Activated CD8-positive, alpha-beta T cell treated with anti-CD3 and anti-CD28 coated beads for 36 hours (primary cell): ENCODE results near the gene MORC3. TPM values are rescaled to one million over a fixed set of nuclear protein-coding genes. Genes with fewer than 3 reads are reported as not detected.
A peak's percentile ranks its signal among the peaks of the same experiment; 100 is the strongest.

Source experiments
- ATAC-seq: fragments of 200-7000 bp; cut with Tn5 transposase; one replicate; pipeline ENCODE4 v1.10.0; 2021; ENCODE audit warnings: mild to moderate bottlenecking, moderate library complexity
- CTCF ChIA-PET: fragments of 350-600 bp; sonication (Branson Sonifier 250); formaldehyde crosslinking; loops from one replicate; lab custom pipeline; 2021; ENCODE audit warnings: antibody characterized with exemption; lab: Charles Lee
- POLR2A ChIA-PET: fragments of 350-600 bp; sonication (Branson Sonifier 250); formaldehyde crosslinking; loops from one replicate; lab custom pipeline; 2021; ENCODE audit warnings: antibody characterized with exemption; lab: Charles Lee
- DNase-seq: peaks from one replicate; pipeline ENCODE4 v3.0.0-alpha.2; 2020
- H3K27ac Mint-ChIP-seq: one replicate; pipeline ENCODE4 v1.8.0; 2021; ENCODE audit warnings: mild to moderate bottlenecking, mixed read lengths
- H3K27me3 Mint-ChIP-seq: one replicate; pipeline ENCODE4 v1.8.0; 2021; ENCODE audit warnings: mixed read lengths
- H3K36me3 Mint-ChIP-seq: one replicate; pipeline ENCODE4 v1.8.0; 2021; ENCODE audit warnings: low read depth, mixed read lengths
- H3K4me1 Mint-ChIP-seq: one replicate; pipeline ENCODE4 v1.8.0; 2021; ENCODE audit warnings: low read depth, mixed read lengths
- H3K4me3 Mint-ChIP-seq: one replicate; pipeline ENCODE4 v1.8.0; 2021; ENCODE audit warnings: mild to moderate bottlenecking, moderate library complexity, mixed read lengths
- H3K9me3 Mint-ChIP-seq: one replicate; pipeline ENCODE4 v1.8.0; 2021; ENCODE audit warnings: mixed read lengths
- CTCF ChIP-seq: fragments of 200-600 bp; IDR thresholded peaks from one replicate; pipeline ENCODE4 v1.8.0; 2022; ENCODE audit warnings: antibody characterized with exemption, mild to moderate bottlenecking
- intact Hi-C: fragments of 100-400 bp; cut with micrococcal nuclease; formaldehyde crosslinking; loops from one replicate; pipeline ENCODE4 v1.10.0; 2022
- total RNA-seq, 2 experiments: library from RNA; stranded (reverse); gene quantifications; one replicate each; pipeline ENCODE4 v1.2.3, GENCODE V29; 2021

MORC3 gene
- total RNA-seq, 2 experiments from 2014 or later = 20.4 to 20.7 TPM

- Mint-ChIP-seq H3K4me1 (peaks cover 35% of the 10 kb centered on the region), H3K4me3 (peak overlapping the region; percentile 94), H3K27ac (peak overlapping the region; percentile 97), H3K9me3 (no peaks in the 10 kb centered on the region), H3K36me3 (peaks cover 27% of the 10 kb centered on the region), H3K27me3 (no peaks in the 10 kb centered on the region)
- ATAC-seq (peak; percentile 61), DNase-seq (peak; percentile 70)
- CTCF ChIA-PET = interaction anchor here (0.9 to 3.1 kb wide), 14 partner anchors 8 to 185 kb away, joined by 3 to 17 read pairs (median 4); no protein-coding TSS in a partner anchor
- POLR2A ChIA-PET = interaction anchor here (0.6 to 2.9 kb wide), 21 partner anchors 9 to 1433 kb away, joined by 3 to 20 read pairs (median 4); partner anchors contain the start of gene CHAF1B
- intact Hi-C loops = no loop called here
- no peak for TF ChIP-seq CTCF
Observed at GRCh38 chr21:36320421-36321324, 676 bp downstream of the MORC3 start.

GRCh38 chr21:36321325-36322082 is 1.5 kb downstream of the MORC3 start:
- DNase-seq = peak; percentile 23
- no peaks in the 10 kb centered on the region for H3K9me3 Mint-ChIP-seq
- peak overlapping the region; percentile 94 for H3K4me3 Mint-ChIP-seq
- H3K36me3 Mint-ChIP-seq = peaks cover 27% of the 10 kb centered on the region
- peaks cover 35% of the 10 kb centered on the region for H3K4me1 Mint-ChIP-seq
- ChIA-PET POLR2A (interaction anchor here (0.6 to 2.9 kb wide), 14 partner anchors 8 to 1434 kb away, joined by 3 to 20 read pairs (median 4); partner anchors contain the start of gene CHAF1B), CTCF (interaction anchor here (0.8 to 3.1 kb wide), 10 partner anchors 10 to 208 kb away, joined by 3 to 17 read pairs (median 4); no protein-coding TSS in a partner anchor)
- peak overlapping the region; percentile 97 for H3K27ac Mint-ChIP-seq
- TF ChIP-seq CTCF = no peak
- intact Hi-C loops = no loop called here
- H3K27me3 Mint-ChIP-seq = no peaks in the 10 kb centered on the region
- ATAC-seq = no peak

- POLR2A ChIA-PET = interaction anchor here (0.8 to 2.9 kb wide), 7 partner anchors 8 to 68 kb away, joined by 3 to 20 read pairs (median 3); partner anchors contain the start of gene CHAF1B
- peaks cover 36% of the 10 kb centered on the region for H3K4me1 Mint-ChIP-seq
- intact Hi-C loops = no loop called here
- peaks cover 27% of the 10 kb centered on the region for H3K36me3 Mint-ChIP-seq
- CTCF ChIA-PET = interaction anchor here (0.8 to 3.1 kb wide), 7 partner anchors 9 to 209 kb away, joined by 3 to 17 read pairs (median 4); no protein-coding TSS in a partner anchor
- DNase-seq = no peak
- ATAC-seq = no peak
- TF ChIP-seq CTCF = no peak
- peak overlapping the region; percentile 97 for H3K27ac Mint-ChIP-seq
- peak overlapping the region; percentile 94 for H3K4me3 Mint-ChIP-seq
- H3K27me3 Mint-ChIP-seq = no peaks in the 10 kb centered on the region
- no peaks in the 10 kb centered on the region for H3K9me3 Mint-ChIP-seq
Observed at GRCh38 chr21:36322083-36322424, 2.1 kb downstream of the MORC3 start.

- H3K4me1 Mint-ChIP-seq = peaks cover 39% of the 10 kb centered on the region
- TF ChIP-seq CTCF = no peak
- intact Hi-C loops = no loop called here
- DNase-seq = no peak
- no peaks in the 10 kb centered on the region for H3K9me3 Mint-ChIP-seq
- H3K27ac Mint-ChIP-seq = peak overlapping the region; percentile 83
- no peaks in the 10 kb centered on the region for H3K27me3 Mint-ChIP-seq
- peak overlapping the region; percentile 30 for H3K4me3 Mint-ChIP-seq
- peaks cover 31% of the 10 kb centered on the region for H3K36me3 Mint-ChIP-seq
- ChIA-PET POLR2A (interaction anchor here (0.6 to 1.7 kb wide), 4 partner anchors 9 to 62 kb away, joined by 3 to 6 read pairs (median 4); partner anchors contain the start of gene CHAF1B), CTCF (interaction anchor here (0.8 kb wide), 1 partner anchor 16 kb away, joined by 3 read pairs; no protein-coding TSS in a partner anchor)
- ATAC-seq = no peak
Observed at GRCh38 chr21:36323032-36323431, 3.0 kb downstream of the MORC3 start.
